C4-2B (cell line): ENCODE results near the gene TTC23.

Experiments used
- H3K27ac ChIP-seq: fragments of 450-650 bp; 2 replicates; pipeline ENCODE4 v1.5.1; 2017
- ZFX ChIP-seq: fragments of 450-650 bp; IDR thresholded peaks from 2 replicates; pipeline ENCODE4 v1.6.1; 2017
- TF ChIP-seq, protein P1 (sequence below): fragments of 450-650 bp; conservative IDR thresholded peaks from 2 replicates; pipeline ENCODE4 v1.5.1; 2017; ENCODE audit warnings: mild to moderate bottlenecking

TTC23 gene

DNA sequence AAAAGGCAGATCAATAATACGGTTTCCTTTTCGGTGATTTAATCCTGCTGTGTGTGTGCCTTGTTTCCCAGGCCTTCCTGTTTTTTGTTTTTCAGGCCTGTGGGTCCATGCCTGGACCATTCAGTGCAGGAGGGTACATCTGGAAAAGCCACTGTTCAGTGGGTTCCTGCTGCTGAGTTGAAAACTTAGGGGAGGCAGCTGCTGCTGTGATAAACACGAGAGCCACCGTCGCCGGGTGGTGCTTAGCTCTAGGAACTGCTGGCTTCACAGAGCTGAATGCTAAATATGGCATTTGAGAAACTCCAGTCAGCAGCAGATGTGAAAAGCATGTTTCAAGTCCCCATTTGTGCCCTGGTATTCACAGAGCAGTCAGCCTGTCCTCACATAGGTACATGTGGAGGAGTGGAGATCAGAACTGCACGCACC lies 100.5 kb downstream of the TTC23 start:
- H3K27ac ChIP-seq = no peak overlapping the region
- TF ChIP-seq, protein P1, sequence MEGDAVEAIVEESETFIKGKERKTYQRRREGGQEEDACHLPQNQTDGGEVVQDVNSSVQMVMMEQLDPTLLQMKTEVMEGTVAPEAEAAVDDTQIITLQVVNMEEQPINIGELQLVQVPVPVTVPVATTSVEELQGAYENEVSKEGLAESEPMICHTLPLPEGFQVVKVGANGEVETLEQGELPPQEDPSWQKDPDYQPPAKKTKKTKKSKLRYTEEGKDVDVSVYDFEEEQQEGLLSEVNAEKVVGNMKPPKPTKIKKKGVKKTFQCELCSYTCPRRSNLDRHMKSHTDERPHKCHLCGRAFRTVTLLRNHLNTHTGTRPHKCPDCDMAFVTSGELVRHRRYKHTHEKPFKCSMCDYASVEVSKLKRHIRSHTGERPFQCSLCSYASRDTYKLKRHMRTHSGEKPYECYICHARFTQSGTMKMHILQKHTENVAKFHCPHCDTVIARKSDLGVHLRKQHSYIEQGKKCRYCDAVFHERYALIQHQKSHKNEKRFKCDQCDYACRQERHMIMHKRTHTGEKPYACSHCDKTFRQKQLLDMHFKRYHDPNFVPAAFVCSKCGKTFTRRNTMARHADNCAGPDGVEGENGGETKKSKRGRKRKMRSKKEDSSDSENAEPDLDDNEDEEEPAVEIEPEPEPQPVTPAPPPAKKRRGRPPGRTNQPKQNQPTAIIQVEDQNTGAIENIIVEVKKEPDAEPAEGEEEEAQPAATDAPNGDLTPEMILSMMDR = no peak
- no peak for TF ChIP-seq ZFX

DNA sequence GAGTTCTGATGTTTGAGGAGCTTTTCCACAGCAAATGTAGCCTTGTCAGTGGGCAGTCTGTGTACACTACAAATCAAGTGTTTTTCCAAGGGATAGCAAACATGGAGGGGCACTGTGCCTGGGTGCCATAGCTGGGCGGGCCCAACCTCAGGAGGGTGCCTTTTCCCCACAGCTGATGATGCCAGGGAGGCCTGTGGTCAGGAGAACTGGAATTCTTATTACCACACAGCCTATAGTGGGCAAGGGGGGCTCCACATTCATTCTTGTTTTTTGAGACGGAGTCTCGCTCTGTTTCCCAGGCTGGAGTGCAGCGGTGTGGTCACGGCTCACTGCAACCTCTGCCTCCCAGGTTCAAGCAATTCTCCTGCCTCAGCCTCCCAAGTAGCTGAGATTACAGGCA lies 102.7 kb downstream of the TTC23 start:
- no peak overlapping the region for H3K27ac ChIP-seq
- no peak for TF ChIP-seq ZFX
- TF ChIP-seq, protein P1 = no peak

DNA sequence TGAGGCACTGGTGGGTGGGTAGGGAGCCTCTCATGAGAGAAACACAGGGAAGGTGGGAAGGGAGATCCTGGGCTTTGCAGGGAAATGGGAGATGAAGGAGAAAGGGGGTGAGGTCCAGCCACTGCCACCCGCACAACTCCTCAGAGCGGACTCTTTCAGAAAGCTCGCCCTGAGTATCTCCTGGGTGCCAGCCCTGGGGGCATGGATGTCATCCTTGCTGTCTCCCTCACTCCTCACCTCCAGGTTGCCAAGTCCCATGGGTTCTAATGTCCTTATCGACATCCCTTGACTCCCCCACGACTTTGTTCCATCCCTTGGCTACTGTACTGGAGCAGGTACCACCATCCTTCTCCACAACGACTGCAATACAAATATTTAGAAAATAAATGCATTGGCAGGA lies 103.6 kb downstream of the TTC23 start:
- TF ChIP-seq, protein P1 = no peak
- no peak for TF ChIP-seq ZFX

DNA sequence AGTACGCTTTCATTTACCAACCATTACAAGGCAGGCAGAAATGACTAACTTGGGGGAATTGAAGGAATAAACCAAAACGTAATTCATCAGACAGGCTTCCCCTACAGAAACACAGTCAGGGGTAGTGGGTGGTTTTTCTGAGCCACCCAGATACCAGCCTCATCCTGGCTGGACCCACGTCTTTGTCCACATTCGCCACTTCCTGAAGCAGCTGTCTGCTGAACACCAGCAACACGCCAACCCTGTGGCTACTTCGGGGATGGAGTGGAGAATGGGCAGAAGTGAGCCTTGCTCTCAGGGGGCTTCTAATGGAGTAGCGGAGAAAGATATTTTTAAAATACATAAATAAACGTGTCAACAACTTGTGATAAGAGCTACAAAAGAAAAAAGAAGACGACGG lies 104.4 kb downstream of the TTC23 start:
- TF ChIP-seq, protein P1 = no peak
- no peak for TF ChIP-seq ZFX
- H3K27ac ChIP-seq = no peak overlapping the region

More for the DNA sequence above, 103.6 kb downstream of the TTC23 start:
- no peak overlapping the region for H3K27ac ChIP-seq

DNA sequence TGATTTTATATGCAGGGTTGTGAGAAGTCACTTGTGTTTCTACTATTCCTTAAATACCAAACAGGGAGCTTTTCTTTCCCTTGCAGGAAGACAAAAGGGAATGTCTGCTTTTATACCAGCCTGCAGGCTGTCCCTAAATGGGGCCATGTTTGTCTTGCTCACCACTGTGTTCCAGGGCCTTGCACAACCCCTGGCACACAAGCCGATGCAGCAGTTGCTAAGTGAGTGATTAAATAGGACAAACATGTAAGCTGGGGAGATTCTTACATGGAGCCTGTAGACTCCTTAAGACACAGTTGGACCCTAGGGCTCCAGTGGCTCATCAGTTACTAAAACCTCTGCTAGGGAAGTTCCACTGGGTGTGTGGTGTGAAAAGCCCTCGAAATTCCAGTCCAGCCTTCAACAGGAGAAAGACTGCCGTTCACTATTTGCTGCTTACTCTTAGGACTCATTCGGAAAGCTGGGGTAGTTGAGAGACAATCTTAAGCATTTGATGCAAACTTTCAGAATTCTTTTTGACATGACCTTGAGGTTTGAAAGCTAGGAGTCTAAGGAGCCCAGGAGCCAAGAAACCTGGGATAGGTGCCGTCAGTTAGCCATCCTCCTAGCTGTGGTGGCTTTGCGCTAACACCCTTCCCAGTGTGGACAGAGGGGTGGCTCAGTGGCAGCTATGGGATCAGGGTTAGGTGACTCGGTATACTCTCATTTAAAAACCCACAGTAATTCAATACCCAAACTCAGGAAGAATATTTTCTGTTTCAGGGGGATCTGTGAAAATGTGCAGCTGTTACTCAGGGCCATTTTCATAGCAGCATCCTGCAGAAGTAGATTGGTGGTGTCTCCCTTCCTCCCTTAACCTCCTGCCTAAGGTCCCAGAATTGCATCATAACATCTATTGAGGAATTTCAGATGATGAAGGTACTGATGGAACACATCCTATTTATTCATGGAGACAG lies 105.4 kb downstream of the TTC23 start:
- TF ChIP-seq, protein P1 = no peak
- TF ChIP-seq ZFX = no peak
- peak overlapping the region; percentile 28 for H3K27ac ChIP-seq

DNA sequence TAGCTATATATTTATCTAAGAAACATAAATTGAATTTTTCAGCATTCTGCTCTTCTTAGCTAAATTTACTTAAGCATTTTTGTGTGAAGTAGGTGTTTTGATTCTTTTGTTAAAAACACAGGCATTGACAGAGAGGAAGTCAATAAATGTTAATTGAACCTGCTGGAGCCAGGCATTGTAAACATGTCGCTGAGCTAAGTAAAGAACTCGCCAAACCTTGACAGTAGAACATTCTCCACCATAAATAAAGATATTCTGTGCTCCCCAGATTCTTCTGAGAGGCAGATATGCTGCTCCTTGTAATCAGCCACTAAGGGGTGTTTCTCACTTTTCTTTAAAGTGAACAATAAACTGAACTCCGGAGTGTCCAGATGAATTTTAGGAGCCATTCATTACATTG lies 106.1 kb downstream of the TTC23 start:
- no peak overlapping the region for H3K27ac ChIP-seq
- TF ChIP-seq ZFX = no peak
- TF ChIP-seq, protein P1 = no peak

DNA sequence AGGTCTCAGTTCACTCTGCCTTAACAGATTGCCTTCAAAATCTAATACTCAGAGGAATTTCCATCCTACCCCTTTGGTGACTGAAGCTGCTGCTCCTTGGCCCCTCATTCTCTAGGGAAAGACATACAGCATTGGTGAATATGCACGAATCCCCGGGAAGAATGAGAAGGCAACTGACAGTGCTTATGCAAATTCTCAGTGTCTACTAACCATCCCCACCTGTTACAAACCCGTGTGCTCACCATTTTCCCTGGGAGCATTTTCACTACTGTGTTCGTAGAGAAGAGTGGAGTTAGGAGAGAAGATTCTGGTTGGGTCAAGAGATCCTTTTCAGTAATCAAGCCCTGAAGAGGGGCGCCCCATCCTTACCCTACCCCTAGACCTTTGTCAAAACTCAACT lies 106.8 kb downstream of the TTC23 start:
- H3K27ac ChIP-seq = no peak overlapping the region
- TF ChIP-seq, protein P1 = no peak
